HUDEP-2 (cell line): ENCODE data around the gene DCUN1D2.

Source experiments
- DNase-seq, 76 experiments: peaks; one replicate each; lab custom pipeline; 2025; ENCODE audit not compliant: unreplicated experiment in 76 of 76; lab: John Stamatoyannopoulos, UW

Gene DCUN1D2

DNA sequence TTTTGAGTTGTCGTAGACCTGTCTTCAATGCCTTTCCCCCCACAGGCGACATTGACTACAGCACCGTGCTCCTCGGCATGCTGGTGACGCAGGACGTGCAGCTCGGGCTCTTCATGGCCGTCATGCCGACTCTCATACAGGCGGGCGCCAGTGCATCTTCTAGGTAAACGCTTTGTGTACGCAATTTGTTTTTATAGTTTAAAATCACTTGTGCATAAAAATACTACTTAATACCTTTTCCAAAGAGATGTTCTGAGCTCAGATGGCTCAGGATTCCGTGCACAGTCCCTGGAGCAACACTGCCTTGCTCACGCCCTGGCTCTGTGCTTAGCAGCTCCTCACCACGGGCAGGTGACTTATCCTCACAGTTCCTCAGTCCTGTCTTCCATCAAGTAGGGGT, 30.1 kb upstream of the DCUN1D2 start:
- no peak for DNase-seq

DNA sequence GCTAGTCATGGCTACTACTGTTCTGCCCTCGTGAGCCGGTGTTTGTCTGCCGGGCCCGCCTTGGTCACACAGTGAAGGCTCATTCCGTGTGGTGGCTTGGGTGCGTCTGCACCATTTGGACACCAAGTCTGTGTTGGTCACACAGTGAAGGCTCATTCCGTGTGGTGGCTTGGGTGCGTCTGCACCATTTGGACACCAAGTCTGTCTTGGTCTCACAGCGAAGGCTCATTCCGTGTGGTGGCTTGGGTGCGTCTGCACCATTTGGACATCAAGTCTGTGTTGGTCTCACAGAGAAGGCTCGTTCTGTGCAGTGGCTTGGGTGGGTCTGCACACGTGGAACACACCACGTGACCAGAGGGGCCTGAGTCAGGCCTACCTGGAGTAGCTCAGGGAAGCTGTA, 29.0 kb upstream of the DCUN1D2 start:
- no peak for DNase-seq

- DNase-seq, result no peak
Measured at GRCh38 chr13:113518076-113518803, 27.7 kb upstream of the DCUN1D2 start.

DNA sequence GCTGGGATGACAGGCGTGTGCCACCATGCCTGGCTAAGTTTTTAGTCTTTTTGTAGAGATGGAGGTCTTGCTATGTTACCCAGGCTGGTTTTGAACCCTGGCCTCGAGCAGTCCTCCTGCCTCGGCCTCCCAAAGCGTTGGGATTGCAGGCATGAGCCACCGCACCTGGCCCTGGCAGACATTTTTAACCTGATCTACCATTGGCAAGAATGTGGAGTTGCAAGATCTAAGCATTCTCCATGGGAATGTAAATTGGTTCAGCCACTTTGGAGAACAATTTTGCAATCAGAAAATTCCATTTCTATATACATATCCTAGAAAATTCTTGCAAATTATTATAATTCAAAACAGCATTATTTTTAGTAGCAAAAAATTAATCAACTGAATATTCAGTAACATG, 24.3 kb upstream of the DCUN1D2 start:
- DNase-seq, result no peak

- no peak for DNase-seq
Measured at GRCh38 chr13:113513761-113514160, 23.2 kb upstream of the DCUN1D2 start.

GRCh38 chr13:113511361-113511760, 20.9 kb upstream of the DCUN1D2 start:
- DNase-seq, result no peak

DNA sequence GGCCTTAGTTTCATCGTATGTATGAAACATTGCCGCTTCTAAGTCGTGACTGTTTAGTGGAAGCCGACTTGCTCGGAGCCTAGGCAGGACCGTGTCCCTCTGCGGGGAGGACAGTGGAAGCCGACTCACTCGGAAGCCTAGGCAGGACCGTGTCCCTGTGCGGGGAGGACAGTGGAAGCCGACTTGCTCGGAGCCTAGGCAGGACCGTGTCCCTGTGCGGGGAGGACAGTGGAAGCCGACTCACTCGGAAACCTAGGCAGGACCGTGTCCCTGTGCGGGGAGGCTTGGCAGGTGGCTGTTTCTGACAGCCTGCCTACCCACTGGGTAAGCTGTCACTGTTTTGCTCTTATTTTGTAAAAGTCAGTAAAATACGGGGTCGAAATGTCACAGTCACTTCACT, 20.4 kb upstream of the DCUN1D2 start:
- DNase-seq, result no peak

DNA sequence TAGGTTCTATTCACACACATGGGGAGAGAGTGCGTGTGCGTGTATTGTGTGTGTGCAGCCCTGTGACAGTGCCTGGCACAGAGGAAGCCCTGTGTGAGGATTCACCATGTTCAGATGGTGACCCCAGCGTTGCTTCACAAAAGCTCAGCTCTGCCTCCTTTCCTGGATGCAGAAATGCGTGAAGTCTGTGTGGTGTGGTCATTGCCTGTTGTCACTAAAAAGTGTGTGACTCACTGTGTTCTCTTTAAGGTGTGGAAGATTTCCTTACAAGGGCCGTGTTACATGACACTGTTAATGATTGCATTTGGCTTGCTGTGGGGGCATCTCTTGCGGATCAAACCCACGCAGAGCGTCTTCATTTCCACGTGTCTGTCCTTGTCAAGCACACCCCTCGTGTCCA, 19.5 kb upstream of the DCUN1D2 start:
- no peak for DNase-seq

DNA sequence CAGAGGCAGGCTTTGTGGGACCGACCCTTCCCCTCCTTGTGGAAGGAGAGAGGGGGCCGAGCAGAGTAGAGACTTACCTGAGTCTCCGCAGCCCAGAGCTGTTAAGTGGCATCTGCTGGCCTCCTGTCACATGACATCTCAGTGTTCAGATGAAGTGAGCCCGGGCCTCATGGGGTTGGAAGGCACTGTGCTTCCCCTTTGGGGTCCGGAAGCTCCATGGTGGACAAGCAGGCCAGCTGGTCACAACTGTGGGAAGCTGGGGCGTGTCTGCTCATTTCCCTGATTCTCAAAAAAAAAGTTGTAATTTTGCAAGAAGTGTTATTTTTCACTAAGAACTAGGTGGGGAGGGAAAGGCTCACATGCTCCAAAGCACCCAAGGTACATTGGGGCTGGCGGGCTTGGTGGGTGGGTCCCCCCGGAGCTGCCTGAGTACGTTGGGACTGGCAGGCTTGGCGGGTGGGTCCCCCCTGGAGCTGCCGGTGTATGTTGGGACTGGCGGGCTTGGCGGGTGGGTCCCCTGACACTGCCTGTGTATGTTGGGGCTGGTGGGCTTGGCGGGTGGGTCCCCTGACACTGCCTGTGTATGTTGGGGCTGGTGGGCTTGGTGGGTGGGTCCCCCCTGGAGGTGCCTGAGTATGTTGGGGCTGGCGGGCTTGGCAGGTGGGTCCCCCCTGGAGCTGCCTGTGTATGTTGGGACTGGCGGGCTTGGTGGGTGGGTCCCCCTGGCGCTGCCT, 18.2 kb upstream of the DCUN1D2 start:
- no peak for DNase-seq

DNA sequence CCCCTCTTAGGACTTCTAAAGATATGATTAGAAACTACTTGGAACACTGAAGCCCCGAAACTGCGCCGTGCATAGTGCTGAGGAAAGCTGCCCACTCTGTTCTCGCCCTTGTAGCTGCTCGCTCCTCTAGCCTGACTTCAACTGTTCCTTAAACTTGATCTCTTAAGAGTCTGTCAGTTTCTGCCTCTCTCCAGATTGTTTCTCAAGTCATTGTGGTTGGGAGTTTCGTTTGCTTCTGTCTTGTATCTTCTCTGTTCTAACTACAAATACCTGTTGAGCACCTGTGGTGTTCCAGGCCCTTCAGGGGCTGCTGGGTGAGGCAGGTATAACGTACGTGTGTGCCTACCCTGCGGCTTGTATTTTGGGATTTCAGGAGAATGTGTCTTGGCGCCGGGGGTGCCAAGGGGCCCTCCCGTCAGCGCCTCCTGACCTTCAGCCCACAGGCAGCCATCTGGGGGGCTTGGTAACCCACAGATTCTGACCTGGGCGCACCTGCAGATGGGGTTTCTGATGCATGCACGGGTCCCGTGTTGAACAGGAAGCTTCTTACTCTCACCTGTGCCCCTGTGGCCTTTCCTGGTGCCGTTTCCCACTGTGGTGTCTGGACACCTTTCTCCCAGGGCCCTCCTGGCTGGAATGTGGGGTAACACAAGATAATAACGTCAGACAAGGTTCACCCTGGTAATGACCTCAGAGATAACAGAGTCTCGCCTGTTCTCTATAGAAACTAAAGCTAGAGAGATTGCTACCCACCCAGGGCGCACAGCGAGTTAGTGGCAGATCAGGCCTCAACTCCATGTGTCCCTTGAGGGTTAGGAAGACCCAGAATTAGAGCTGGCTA, 17.2 kb upstream of the DCUN1D2 start:
- DNase-seq, result no peak

- no peak for DNase-seq
Measured at GRCh38 chr13:113506871-113507388, 16.4 kb upstream of the DCUN1D2 start.

DNA sequence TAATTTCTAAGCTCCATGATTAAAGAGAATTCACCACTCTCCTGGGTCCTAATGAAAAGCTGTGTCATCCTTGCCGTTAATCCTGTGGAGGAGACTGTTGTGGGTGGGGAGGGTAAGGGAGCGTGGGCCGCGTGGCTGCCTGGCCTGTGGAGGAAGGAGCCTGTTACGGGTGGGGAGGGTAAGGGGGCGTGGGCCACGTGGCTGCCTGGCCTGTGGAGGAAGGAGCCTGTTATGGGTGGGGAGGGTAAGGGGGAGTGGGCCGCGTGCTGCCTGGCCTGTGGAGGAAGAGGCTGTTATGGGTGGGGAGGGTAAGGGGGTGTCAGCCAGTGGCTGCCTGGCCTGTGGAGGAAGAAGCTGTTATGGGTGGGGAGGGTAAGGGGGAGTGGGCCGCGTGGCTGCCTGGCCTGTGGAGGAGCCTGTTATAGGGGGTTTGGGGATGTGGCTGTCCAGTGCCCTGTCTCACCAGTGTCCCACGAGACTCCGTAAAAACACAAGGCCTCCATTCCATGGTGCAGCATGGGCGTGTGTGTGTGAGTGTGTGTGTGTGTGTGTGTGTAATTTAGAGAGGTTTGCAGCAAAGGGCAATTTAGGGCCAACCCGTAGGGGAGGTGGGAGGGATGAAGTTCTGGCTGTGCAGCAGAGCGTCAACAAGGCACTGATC, 15.6 kb upstream of the DCUN1D2 start:
- DNase-seq, result peak in 44 of 76 experiments; percentile 9 to 64 (median 29)

- DNase-seq, result no peak
Measured at GRCh38 chr13:113502686-113503085, 12.2 kb upstream of the DCUN1D2 start.

GRCh38 chr13:113500530-113501265, 10.2 kb upstream of the DCUN1D2 start:
- DNase-seq, result no peak

GRCh38 chr13:113499936-113500335, 9.4 kb upstream of the DCUN1D2 start:
- no peak for DNase-seq

DNA sequence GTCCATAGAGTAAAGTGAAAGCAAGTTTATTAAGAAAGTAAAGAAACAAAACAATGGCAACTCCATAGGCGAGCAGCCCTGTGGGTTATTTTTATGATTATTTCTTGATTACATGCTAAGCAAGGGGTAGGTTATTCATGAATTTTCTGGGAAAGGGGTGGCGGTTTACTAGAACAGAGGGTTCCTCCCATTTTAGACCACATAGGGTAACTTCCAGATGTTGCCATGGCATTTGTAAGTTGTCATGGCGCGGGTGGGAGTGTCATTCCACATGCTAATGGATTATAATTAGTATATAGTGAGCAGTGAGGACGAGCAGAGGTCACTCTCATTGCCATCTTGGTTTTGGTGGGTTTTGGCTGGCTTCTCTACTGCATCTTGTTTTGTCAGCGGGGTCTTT, 8.4 kb upstream of the DCUN1D2 start:
- peak in 2 of 76 experiments; percentile 6 to 11 for DNase-seq

DNA sequence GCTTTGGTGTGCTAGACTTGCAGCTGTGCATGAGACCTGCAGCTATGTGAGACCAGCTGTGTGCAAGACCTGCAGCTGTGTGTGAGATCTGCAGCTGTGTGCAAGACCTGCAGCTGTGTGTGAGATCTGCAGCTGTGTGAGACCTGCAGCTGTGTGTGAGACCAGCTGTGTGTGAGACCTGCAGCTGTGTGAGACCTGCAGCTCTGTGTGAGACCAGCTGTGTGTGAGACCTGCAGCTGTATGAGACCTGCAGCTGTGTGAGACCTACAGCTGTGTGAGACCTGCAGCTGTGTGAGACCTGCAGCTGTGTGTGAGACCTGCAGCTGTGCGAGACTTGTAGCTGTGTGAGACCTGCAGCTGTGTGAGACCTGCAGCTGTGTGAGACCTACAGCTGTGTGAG, 6.7 kb upstream of the DCUN1D2 start:
- no peak for DNase-seq

DNA sequence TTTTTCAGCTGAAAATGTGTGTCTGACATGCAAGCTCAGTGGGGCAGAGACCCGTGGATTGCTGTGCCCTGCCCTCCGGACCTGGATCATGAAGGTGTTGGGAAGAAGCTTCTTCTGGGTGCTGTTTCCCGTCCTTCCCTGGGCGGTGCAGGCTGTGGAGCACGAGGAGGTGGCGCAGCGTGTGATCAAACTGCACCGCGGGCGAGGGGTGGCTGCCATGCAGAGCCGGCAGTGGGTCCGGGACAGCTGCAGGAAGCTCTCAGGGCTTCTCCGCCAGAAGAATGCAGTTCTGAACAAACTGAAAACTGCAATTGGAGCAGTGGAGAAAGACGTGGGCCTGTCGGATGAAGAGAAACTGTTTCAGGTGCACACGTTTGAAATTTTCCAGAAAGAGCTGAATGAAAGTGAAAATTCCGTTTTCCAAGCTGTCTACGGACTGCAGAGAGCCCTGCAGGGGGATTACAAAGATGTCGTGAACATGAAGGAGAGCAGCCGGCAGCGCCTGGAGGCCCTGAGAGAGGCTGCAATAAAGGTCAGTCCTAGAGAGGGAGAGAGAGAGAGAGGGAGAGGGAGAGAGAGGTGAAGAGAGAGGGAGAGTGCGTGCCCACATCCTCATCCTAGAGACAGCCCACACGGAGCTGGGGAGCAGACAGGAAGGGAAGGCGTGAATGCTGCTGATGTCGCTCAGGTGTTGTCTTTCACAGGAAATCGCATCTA, 5.1 kb upstream of the DCUN1D2 start:
- DNase-seq, result no peak

GRCh38 chr13:113493315-113493951, 2.9 kb upstream of the DCUN1D2 start:
- DNase-seq, result peak in 15 of 76 experiments; percentile 3 to 29 (median 11)
